ENCODE data around the gene TCTA. TPM values are rescaled to one million over a fixed set of nuclear protein-coding genes. Genes with fewer than 3 reads are reported as not detected.

Gene TCTA
- total and polyA plus RNA-seq, 2 of the 8 experiments (the other 6 are each of a cell fraction or from before 2014, with no cell fraction given): 6.2 to 11.0 TPM

DNA sequence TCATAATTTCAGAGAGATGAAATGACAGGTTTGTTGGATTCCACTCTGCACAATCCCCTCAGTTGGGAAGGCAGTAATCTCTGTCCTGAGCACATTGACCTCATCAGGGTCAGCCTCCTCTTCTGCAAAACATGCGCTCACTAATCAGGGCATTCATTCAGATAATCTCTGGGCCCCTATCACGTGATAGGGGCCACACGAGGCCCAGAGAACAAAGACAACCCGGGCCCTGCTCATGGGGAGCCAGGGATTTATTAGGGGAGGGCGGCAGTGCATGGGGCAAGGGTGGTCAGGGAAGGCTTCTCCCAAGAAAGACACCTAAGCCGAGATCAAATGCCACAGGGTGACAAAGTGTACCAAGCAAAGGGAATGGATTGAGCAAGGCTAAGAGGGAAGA lies 1.1 kb downstream of the TCTA start:
- Histone ChIP-seq H3K79me2 (ENCODE audit: control insufficient read depth in 1 of 2, insufficient read depth in 2 of 2, low read length in 2 of 2) (peaks cover 22 to 30% of the 10 kb centered on the region in 2 experiments), H2BK120ac (replicated peaks; ENCODE audit: low read depth, low read length) (no peak overlapping the region), H3K23ac (ENCODE audit: insufficient read length) (no peak overlapping the region), H3K4ac (replicated peaks; ENCODE audit: insufficient read length, low read depth, low read length) (no peak overlapping the region), H3K56ac (replicated peaks; ENCODE audit: insufficient read length, low read depth, low read length) (no peak overlapping the region), H3K9ac (replicated peaks in 1 of 4; ENCODE audit: extremely low read depth in 1 of 4, low read depth in 3 of 4, low read length in 3 of 4) (no peak overlapping the region), H3K18ac (ENCODE audit: extremely low read depth, low read length) (no peak overlapping the region), H2BK5ac (ENCODE audit: low read depth, low read length) (0 out of 2 replicates have a peak overlapping the region, but pooled peaks have one; percentile 10), H4K8ac (ENCODE audit: extremely low read depth, insufficient read depth, low read length) (no peak overlapping the region), H3K14ac (ENCODE audit: insufficient read length) (no peak overlapping the region), H2AFZ (ENCODE audit: low read length) (no peak overlapping the region), H3K4me2 (ENCODE audit: insufficient read depth in 1 of 2, low read depth in 2 of 2, low read length in 2 of 2) (peak overlapping the region in 1 of 2 experiments; percentile 80; a peak in 1 of 4 replicates), H3K27ac (ENCODE audit: low read depth, low read length) (no peak overlapping the region), H3K79me1 (ENCODE audit: low read depth, low read length) (peaks cover 12% of the 10 kb centered on the region), H4K91ac (replicated peaks; ENCODE audit: insufficient read length, low read length) (no peak overlapping the region), H3K4me1 (replicated peaks in 1 of 4; ENCODE audit: control insufficient read depth in 3 of 4, insufficient read depth in 4 of 4, low read length in 3 of 4) (peaks cover 3 to 13% (median 10%) of the 10 kb centered on the region in 4 experiments; a peak in 6 of 7 replicates), H2BK12ac (ENCODE audit: low read depth, low read length) (peak overlapping the region; percentile 50; the same call in 1 of the 2 replicates), H2AK5ac (ENCODE audit: low read depth, low read length) (no peak overlapping the region; the same call in 1 of the 2 replicates), H4K20me1 (replicated peaks in 1 of 2; ENCODE audit: control insufficient read depth in 1 of 2, insufficient read depth in 2 of 2, low read length in 2 of 2) (peaks cover 8 to 12% of the 10 kb centered on the region in 2 experiments), H3K4me3 (ENCODE audit: extremely low read depth in 1 of 4, insufficient read depth in 2 of 4, low read depth in 3 of 4, low read length in 4 of 4) (0 out of 8 replicates have a peak overlapping the region, but pooled peaks of 1 of the 4 experiments have one; percentile 89), H3K23me2 (ENCODE audit: low read depth, low read length) (peaks cover 16% of the 10 kb centered on the region), H2BK15ac (ENCODE audit: low read length) (no peak overlapping the region; the same call in 1 of the 2 replicates), H4K5ac (ENCODE audit: insufficient read length, low read depth, low read length) (no peak overlapping the region), H3K36me3 (ENCODE audit: control insufficient read depth in 2 of 4, insufficient read depth in 4 of 4, low read length in 3 of 4) (peaks cover 0 to 7% (median 4%) of the 10 kb centered on the region in 4 experiments; a peak in 2 of 8 replicates), H2BK20ac (ENCODE audit: low read length) (no peak overlapping the region), H3K27me3 (replicated peaks in 1 of 4; ENCODE audit: control insufficient read depth in 3 of 4, extremely low read depth in 1 of 4, insufficient read depth in 3 of 4, low read length in 3 of 4) (no peaks in the 10 kb centered on the region), H3K9me3 (ENCODE audit: insufficient read depth in 2 of 2, low read depth in 1 of 2, low read length in 1 of 2) (no peaks in the 10 kb centered on the region)
- DNase-seq (ENCODE audit: low read depth in 1 of 2, low spot score in 2 of 2) (no peak), FAIRE-seq (no peak)
- 85% methylated on average over 6 of the region's 6 CpGs; no CpG with 5 or more reads in 1 of the 2 experiments for WGBS, 2 experiments (ENCODE audit: extremely low coverage in 1 of 2, insufficient coverage in 1 of 2, insufficient read length in 1 of 2, insufficient replicate concordance in 2 of 2, low coverage in 1 of 2, low lambda C conversion rate in 2 of 2, missing lambda C conversion rate in 1 of 2)
- ChIA-PET CTCF (ENCODE audit: partially characterized antibody) (interaction anchor here (0.9 to 1.6 kb wide), 3 partner anchors 8 to 258 kb away, joined by 4 to 9 read pairs (median 4); no protein-coding TSS in a partner anchor), POLR2A (ENCODE audit: partially characterized antibody) (interaction anchor here (0.7 to 4.2 kb wide), 7 partner anchors 9 to 122 kb away, joined by 3 to 57 read pairs (median 19); partner anchors contain the start of genes AMT, DAG1 and GPX1)
- TF ChIP-seq POLR2AphosphoS5 (IDR thresholded peaks at IDR 0.05; ENCODE audit: low read depth, low read length) (no peak), HDAC6 (IDR thresholded peaks at IDR 0.05; ENCODE audit: low read depth, low read length) (no peak)
